NT2/D1 (cell line): ENCODE measurements around the gene COL23A1.

Experiments
- YY1 ChIP-seq: IDR thresholded peaks from 2 replicates; pipeline ENCODE4 v1.6.1; 2011; ENCODE audit not compliant: insufficient read length, insufficient read depth
- ZNF274 ChIP-seq: IDR thresholded peaks from 2 replicates; pipeline ENCODE4 v1.6.1; 2011; ENCODE audit warnings: mild to moderate bottlenecking, low read depth, low read length

DNA sequence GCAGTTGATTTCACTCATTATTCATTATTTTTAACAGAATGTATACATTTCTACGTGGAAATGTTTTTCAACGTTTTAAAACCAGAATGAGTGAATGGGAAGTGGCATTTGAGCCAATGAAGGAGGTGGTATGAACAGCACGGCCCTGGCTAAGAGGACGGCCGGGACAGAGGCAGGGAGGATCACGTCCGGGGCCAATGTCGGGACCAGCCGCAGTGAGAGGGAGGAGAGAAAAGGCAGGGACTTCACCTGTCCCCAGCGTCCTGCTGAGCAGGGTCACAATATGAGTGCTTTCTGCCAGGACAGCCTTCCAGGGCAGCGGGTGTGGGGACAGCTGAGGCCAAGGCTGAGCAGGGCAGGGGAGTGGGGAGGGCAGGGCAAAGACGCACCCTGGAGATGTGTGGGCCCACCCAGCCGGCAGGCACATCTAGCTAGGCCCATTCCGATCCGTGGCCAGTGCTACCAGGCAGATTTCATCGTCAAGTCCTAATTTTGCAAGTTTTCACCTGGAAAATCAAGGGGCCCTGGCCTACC lies 209.6 kb downstream of the COL23A1 start:
- TF ChIP-seq YY1 (no peak), ZNF274 (no peak)
